CD14-positive monocyte (primary cell): ENCODE results near the gene MYO1H. TPM values are rescaled to one million over a fixed set of nuclear protein-coding genes. Genes with fewer than 3 reads are reported as not detected.

Experiments used
- DNase-seq, 3 donors: peaks; one replicate each; pipeline ENCODE4 v3.0.0-alpha.2; 2011 to 2022
- H2AFZ ChIP-seq: 2 replicates; pipeline ENCODE4 v1.6.0; 2012; ENCODE audit warnings: mild to moderate bottlenecking, low read depth, low read length, inconsistent platforms; ENCODE audit not compliant: insufficient read depth, poor library complexity, severe bottlenecking
- H3K27ac ChIP-seq, 2 donors: 1 replicate in 1 of 2; 2 replicates in 1 of 2; pipeline ENCODE4 v1.5.1; 2012 to 2013; ENCODE audit warnings: low read length in 2 of 2, control low read depth in 1 of 2, inconsistent platforms in 1 of 2, low read depth in 1 of 2, mild to moderate bottlenecking in 1 of 2
- H3K27me3 ChIP-seq, 2 donors: one replicate each; pipeline versions ENCODE4 v1.6.0 to v1.6.1; 2011 to 2013; ENCODE audit warnings: low read length in 2 of 2; ENCODE audit not compliant: control insufficient read depth in 2 of 2, insufficient read depth in 2 of 2
- H3K36me3 ChIP-seq, 2 donors: replicated peaks in 1 of 2; 1 replicate in 1 of 2; 2 replicates in 1 of 2; pipeline versions ENCODE4 v1.5.1 to v1.6.1; 2012 to 2013; ENCODE audit warnings: low read length in 2 of 2, control low read depth in 1 of 2, inconsistent platforms in 1 of 2, mild to moderate bottlenecking in 1 of 2; ENCODE audit not compliant: insufficient read depth in 2 of 2, control insufficient read depth in 1 of 2
- H3K4me1 ChIP-seq, 2 donors: 1 replicate in 1 of 2; 2 replicates in 1 of 2; pipeline versions ENCODE4 v1.5.1 to v1.6.1; 2012 to 2013; ENCODE audit warnings: low read length in 2 of 2, control low read depth in 1 of 2, inconsistent platforms in 1 of 2, mild to moderate bottlenecking in 1 of 2, moderate library complexity in 1 of 2; ENCODE audit not compliant: insufficient read depth in 2 of 2, control insufficient read depth in 1 of 2
- H3K4me2 ChIP-seq: replicated peaks from 2 replicates; pipeline ENCODE3; 2012; ENCODE audit warnings: low read length, moderate library complexity, mild to moderate bottlenecking; ENCODE audit not compliant: poor library complexity, severe bottlenecking; ENCODE audit errors: extremely low read depth
- H3K4me3 ChIP-seq, 3 experiments: fragments of 200-600 bp in 1 of 3; sonication (generic) in 1 of 3; replicated peaks in 1 of 3; 1 replicate in 2 of 3; 2 replicates in 1 of 3; pipeline ENCODE4 v1.5.1; 2011 to 2013; ENCODE audit warnings: low read length in 3 of 3, mild to moderate bottlenecking in 3 of 3, control low read depth in 2 of 3, low read depth in 2 of 3, inconsistent platforms in 1 of 3, moderate library complexity in 1 of 3
- H3K79me2 ChIP-seq: 2 replicates; pipeline ENCODE4 v1.6.0; 2012; ENCODE audit warnings: mild to moderate bottlenecking, control low read depth, inconsistent platforms, low read length, moderate library complexity; ENCODE audit not compliant: insufficient read depth
- H3K9ac ChIP-seq: 2 replicates; pipeline ENCODE4 v1.6.0; 2017; ENCODE audit warnings: low read length, mild to moderate bottlenecking; ENCODE audit not compliant: insufficient read depth, poor library complexity, severe bottlenecking
- H3K9me3 ChIP-seq, 2 donors: replicated peaks in 1 of 2; 1 replicate in 1 of 2; 2 replicates in 1 of 2; pipeline versions ENCODE4 v1.5.1 to v1.6.1; 2012 to 2013; ENCODE audit warnings: low read length in 2 of 2, control low read depth in 1 of 2; ENCODE audit not compliant: control insufficient read depth in 1 of 2, insufficient read depth in 1 of 2
- H4K20me1 ChIP-seq: 2 replicates; pipeline ENCODE4 v1.6.0; 2012; ENCODE audit warnings: mild to moderate bottlenecking, low read length, control low read depth, moderate library complexity; ENCODE audit not compliant: insufficient read depth
- H3K27ac Mint-ChIP-seq, 7 donors: one replicate each; pipeline ENCODE4 v1.8.0; 2020; ENCODE audit warnings: mild to moderate bottlenecking in 7 of 7, mixed read lengths in 7 of 7, moderate library complexity in 6 of 7, inconsistent platforms in 2 of 7
- H3K27me3 Mint-ChIP-seq, 3 donors: one replicate each; pipeline ENCODE4 v1.8.0; 2021 to 2022; ENCODE audit warnings: low read depth in 3 of 3, mild to moderate bottlenecking in 3 of 3, mixed read lengths in 3 of 3, moderate library complexity in 3 of 3, inconsistent platforms in 1 of 3
- H3K36me3 Mint-ChIP-seq, 2 donors: one replicate each; pipeline ENCODE4 v1.8.0; 2020; ENCODE audit warnings: mixed read lengths in 2 of 2, inconsistent platforms in 1 of 2, mild to moderate bottlenecking in 1 of 2
- H3K4me1 Mint-ChIP-seq: one replicate; pipeline ENCODE4 v1.8.0; 2020; ENCODE audit warnings: mild to moderate bottlenecking, mixed read lengths
- H3K4me3 Mint-ChIP-seq, 2 donors: one replicate each; pipeline ENCODE4 v1.8.0; 2020; ENCODE audit warnings: mild to moderate bottlenecking in 2 of 2, mixed read lengths in 2 of 2, moderate library complexity in 1 of 2
- H3K9me3 Mint-ChIP-seq, 7 donors: one replicate each; pipeline ENCODE4 v1.8.0; 2020 to 2022; ENCODE audit warnings: mixed read lengths in 7 of 7, mild to moderate bottlenecking in 6 of 7, moderate library complexity in 6 of 7, inconsistent platforms in 2 of 7
- WGBS: methylation state at CpG from one replicate; pipeline ENCODE4 v1.1.5; 2013; ENCODE audit warnings: missing lambda C conversion rate; ENCODE audit not compliant: insufficient coverage; 5-methylcytosine and 5-hydroxymethylcytosine counted together
- intact Hi-C, 2 donors: fragments of 100-400 bp; cut with micrococcal nuclease; formaldehyde crosslinking; loops; one replicate each; pipeline versions ENCODE4 v1.15.0 to v1.15.1; 2023
- polyA plus RNA-seq, 3 donors: library from polyadenylated mRNA; depleted of rRNA in 1 of 3; unstranded in 2 of 3; stranded (reverse) in 1 of 3; fragments of 300-500 nt in 2 of 3; fragments of >200 nt in 1 of 3; fragmentation: Illumina TruSeq in 2 of 3; gene quantifications; 1 replicate in 2 of 3; 2 replicates in 1 of 3; pipeline ENCODE4 v1.2.3, GENCODE V29; 2012 to 2021
- TF ChIP-seq, protein P1 (sequence below): fragments of 200-600 bp; IDR thresholded peaks from one replicate; pipeline ENCODE4 v1.8.0; 2022; ENCODE audit warnings: antibody characterized with exemption, mild to moderate bottlenecking

The MYO1H gene
- polyA plus RNA-seq, 3 donors, result not detected

DNA sequence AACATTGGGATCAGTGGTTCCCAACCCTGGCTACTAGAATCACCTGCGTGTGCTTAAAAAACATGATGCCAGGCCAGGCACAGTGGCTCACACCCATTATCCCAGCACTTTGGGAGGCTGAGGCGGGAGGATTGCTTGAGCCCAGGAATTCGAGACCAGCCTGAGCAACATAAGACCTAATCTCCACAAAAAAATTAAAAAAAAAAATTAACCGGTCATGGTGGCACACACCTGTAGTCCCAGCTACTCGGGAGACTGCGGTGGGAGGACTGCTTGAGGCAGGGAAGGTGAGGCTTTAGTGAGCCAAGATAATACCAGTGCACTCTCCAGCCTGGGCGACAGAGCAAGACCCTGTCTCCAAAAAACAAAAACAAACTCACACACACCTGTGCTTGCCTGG lies 127.4 kb downstream of the MYO1H start:
- no peak overlapping the region for H3K9ac ChIP-seq
- H3K9me3 ChIP-seq, result no peaks in the 10 kb centered on the region
- H3K36me3 Mint-ChIP-seq, result peaks cover 3 to 14% of the 10 kb centered on the region in 2 donors
- H3K27ac ChIP-seq, result no peak overlapping the region
- peaks cover 91% of the 10 kb centered on the region for H3K79me2 ChIP-seq
- WGBS, result no CpG with 5 or more reads among the region's 7 CpGs
- no peak for DNase-seq
- intact Hi-C loops, result loop anchor here (5.0 kb wide), 4 partner anchors 237 to 652 kb away; partner anchors contain the start of genes FAM222A (in 2 of the 2) and UNG (in 1 of the 2)
- H3K36me3 ChIP-seq, result peaks cover 4 to 21% of the 10 kb centered on the region in 2 donors
- no peaks in the 10 kb centered on the region for H3K9me3 Mint-ChIP-seq
- H2AFZ ChIP-seq, result no peak overlapping the region
- no peak overlapping the region for H3K4me2 ChIP-seq
- no peak overlapping the region for H3K27ac Mint-ChIP-seq
- TF ChIP-seq, protein P1, sequence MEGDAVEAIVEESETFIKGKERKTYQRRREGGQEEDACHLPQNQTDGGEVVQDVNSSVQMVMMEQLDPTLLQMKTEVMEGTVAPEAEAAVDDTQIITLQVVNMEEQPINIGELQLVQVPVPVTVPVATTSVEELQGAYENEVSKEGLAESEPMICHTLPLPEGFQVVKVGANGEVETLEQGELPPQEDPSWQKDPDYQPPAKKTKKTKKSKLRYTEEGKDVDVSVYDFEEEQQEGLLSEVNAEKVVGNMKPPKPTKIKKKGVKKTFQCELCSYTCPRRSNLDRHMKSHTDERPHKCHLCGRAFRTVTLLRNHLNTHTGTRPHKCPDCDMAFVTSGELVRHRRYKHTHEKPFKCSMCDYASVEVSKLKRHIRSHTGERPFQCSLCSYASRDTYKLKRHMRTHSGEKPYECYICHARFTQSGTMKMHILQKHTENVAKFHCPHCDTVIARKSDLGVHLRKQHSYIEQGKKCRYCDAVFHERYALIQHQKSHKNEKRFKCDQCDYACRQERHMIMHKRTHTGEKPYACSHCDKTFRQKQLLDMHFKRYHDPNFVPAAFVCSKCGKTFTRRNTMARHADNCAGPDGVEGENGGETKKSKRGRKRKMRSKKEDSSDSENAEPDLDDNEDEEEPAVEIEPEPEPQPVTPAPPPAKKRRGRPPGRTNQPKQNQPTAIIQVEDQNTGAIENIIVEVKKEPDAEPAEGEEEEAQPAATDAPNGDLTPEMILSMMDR, result no peak
- no peaks in the 10 kb centered on the region for H3K27me3 ChIP-seq
- H3K4me3 Mint-ChIP-seq, result no peak overlapping the region
- H3K27me3 Mint-ChIP-seq, result no peaks in the 10 kb centered on the region
- no peak overlapping the region for H3K4me3 ChIP-seq
- H4K20me1 ChIP-seq, result peaks cover 38% of the 10 kb centered on the region
- peaks cover 20 to 28% of the 10 kb centered on the region in 2 donors for H3K4me1 ChIP-seq
- peaks cover 24% of the 10 kb centered on the region for H3K4me1 Mint-ChIP-seq

DNA sequence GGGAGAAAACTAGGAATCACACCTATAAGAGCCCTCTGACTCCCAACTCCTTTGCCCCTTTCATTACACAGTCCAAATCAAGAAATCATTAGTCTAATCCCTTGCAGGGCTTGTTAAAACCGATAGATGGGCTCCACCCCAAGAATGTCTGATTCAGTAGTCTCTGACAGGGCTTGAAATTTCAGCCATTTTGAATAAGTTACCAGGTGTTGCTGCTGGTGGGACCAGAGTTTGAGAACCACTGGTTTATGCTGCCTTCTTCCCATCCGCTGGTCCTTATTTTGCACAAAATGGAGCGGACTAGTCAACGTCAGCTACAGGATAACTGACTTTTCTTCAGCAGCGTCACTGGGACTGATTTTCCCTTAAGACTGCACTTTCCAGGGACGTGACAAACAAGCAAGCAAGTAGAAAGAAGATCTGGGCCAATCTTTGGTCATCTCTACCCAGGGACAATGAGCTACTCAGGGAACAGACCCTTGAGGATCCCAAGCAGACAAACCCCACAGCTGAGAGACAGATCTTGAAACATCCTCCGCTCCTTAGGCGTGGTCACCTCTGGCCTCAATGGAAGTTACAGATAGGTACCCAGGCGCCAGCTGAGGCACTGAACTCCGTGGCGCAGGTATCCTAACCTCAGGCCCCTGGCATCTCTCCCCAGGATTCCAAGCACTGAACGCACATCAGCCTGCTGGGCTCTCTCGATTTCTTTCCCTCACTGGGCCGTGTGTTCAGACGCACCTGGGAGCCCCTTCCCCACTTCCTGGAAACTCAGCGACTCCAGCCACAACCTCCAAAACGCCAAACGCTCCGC lies 128.5 kb downstream of the MYO1H start:
- Histone ChIP-seq H3K36me3 (peaks cover 4 to 12% of the 10 kb centered on the region in 2 donors), H3K9ac (peak overlapping the region; percentile 92), H4K20me1 (peaks cover 27% of the 10 kb centered on the region), H3K27me3 (no peaks in the 10 kb centered on the region), H3K4me2 (peak overlapping the region; percentile 87), H3K4me3 (peak overlapping the region; percentile 74 to 95 (median 81)), H3K27ac (peak overlapping the region in 1 of 2 donors; percentile 93), H2AFZ (peak overlapping the region; percentile 89), H3K79me2 (peaks cover 80% of the 10 kb centered on the region), H3K4me1 (peaks cover 20 to 28% of the 10 kb centered on the region in 2 donors), H3K9me3 (no peaks in the 10 kb centered on the region)
- Mint-ChIP-seq H3K9me3 (no peaks in the 10 kb centered on the region), H3K4me1 (peaks cover 24% of the 10 kb centered on the region), H3K27me3 (no peaks in the 10 kb centered on the region), H3K36me3 (peaks cover 0 to 5% of the 10 kb centered on the region in 2 donors), H3K27ac (peak overlapping the region; percentile 72 to 100 (median 100)), H3K4me3 (peak overlapping the region; percentile 93 to 96)
- 33% methylated on average over 19 of the region's 19 CpGs for WGBS
- TF ChIP-seq, protein P1, result no peak
- intact Hi-C loops, result loop anchor here (5.0 kb wide), 4 partner anchors 236 to 651 kb away; partner anchors contain the start of genes FAM222A (in 2 of the 2) and UNG (in 1 of the 2)
- no peak for DNase-seq
